Measurements from ENCODE around the gene CTSF.
A peak's percentile ranks its signal among the peaks of the same experiment; 100 is the strongest.
"Not testable (repeated sequence)": the region's sequence is repeated elsewhere in the genome, so short reads cannot be mapped to it uniquely, and the experiment has no call there.

Gene CTSF

GRCh38 chr11:66556086-66556485 lies 12.3 kb downstream of the CTSF start:
- no peak for DNase-seq

DNA sequence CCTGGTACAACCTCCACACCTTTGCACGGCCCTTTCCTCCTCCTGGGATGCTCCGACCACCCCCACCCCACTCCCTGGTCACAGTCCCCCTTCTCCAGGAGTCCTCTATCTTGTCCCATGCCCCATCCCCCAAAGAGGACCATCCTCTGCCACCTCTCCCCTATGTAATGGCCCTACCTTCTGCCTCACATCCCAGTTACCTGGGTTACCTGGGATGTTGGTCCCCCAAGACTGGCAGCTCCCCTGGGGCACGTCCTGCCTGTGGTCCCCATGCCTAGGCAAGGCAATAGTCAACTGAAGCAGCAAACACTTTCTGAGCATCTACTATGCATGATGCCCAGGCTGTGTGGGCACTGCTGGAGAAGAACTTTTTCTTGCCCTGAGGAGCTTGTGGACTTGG lies 13.0 kb downstream of the CTSF start:
- DNase-seq = no peak

GRCh38 chr11:66554602-66555001 lies 13.8 kb downstream of the CTSF start:
- DNase-seq = no peak

GRCh38 chr11:66550887-66551286 lies 17.5 kb downstream of the CTSF start:
- DNase-seq = no peak

- no peak for DNase-seq
These were observed 18.7 kb downstream of the CTSF start for GRCh38 chr11:66549696-66550095.

- no peak for DNase-seq
These were observed 19.4 kb downstream of the CTSF start for GRCh38 chr11:66548774-66549630.

- no peak for DNase-seq
These were observed 20.4 kb downstream of the CTSF start for GRCh38 chr11:66548041-66548440.

DNA sequence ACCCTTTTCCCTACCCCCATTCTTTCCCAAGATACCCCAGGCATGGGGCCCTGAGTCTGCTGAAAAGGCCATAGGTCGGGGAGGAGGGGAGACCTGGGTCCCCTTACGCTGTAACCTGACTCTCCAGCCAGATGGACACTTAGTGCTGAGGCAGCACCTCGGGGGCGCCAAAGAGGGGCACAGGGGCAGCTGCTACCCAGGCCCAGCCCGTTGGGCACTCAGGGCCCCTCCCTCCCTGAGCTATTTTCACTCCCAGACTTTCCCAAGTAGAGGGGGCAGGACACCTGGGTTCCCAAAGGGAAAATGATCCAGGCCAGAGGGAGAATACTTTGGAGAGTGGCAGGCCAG lies 20.8 kb downstream of the CTSF start:
- DNase-seq = no peak

DNA sequence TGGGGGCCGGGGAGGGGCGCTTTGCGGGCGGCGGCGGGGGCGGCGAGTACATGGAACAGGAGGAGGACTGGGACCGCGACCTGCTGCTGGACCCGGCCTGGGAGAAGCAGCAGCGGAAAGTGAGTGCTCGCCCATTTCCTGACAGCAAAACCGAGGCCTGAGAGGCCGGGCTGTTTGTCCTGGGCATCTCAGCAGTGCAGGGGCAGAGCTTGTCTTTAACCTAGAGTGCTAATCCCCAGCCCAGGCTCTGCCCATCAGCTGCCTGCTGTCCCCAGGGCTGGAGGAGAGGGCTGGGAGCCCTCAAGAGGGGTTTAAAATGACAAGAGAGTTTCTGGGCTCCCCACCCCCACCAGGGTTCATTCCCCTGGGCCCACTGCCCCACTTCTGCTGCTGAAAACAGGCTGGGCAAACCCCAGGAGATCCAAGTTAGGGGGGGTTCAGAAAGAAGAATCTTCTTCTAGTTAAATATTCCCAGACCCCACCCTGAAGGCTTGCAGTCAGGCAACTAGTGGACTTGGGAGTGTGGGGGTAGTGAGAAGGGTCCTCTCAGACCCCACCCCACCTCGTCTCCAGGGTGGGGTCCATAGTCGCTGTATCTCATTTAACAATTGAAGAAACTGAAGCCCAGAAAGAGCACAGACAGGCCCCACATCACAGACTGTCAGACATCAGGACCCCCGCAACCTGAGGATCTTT lies 21.3 kb downstream of the CTSF start:
- DNase-seq = no peak

GRCh38 chr11:66546368-66546965 lies 21.9 kb downstream of the CTSF start, which contains the start of gene ACTN3:
Gene ACTN3 (plus strand): TSS chr11:66546903. CDS start chr11:66546938, 35 bp downstream.
- DNase-seq = no peak

DNA sequence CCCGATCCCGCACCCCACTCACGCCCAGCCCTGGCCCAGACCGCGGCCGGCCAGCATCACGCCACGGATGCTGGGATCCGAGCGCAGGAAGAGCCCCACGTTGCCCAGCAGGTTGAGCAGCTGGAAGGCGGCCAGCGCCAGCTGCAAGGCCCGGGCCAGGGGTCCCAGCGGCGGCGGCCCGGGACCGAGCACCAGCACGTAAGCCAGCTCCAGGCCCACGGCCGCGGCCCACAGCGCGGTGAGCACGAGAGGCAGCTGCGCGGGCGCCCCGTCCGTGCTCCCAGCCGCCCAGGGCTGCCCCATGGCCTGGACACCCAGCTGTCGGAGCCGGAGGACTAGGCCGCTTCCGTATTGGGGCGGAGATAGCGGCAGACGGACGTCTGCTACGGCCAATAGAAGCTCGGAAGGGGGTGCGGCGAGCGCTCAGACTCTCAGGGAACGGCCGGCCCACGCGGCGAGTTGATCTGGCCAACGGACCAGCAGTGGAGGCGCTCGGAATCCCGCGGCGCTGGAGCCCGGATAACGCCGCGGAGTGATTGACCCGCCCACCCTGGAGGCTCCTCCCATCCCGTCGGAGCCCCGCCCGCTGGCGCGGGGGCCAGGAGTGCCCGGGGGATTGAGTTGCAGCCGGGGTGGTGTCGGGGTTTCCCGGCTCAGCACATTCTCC lies 22.6 kb downstream of the CTSF start, which contains the start of gene ZDHHC24:
Gene ZDHHC24, minus strand, starts transcription at position 348 of the 667 bp plus-strand sequence. Its CDS starts 45 bp downstream, at position 303.
- DNase-seq = peak; percentile 45

DNA sequence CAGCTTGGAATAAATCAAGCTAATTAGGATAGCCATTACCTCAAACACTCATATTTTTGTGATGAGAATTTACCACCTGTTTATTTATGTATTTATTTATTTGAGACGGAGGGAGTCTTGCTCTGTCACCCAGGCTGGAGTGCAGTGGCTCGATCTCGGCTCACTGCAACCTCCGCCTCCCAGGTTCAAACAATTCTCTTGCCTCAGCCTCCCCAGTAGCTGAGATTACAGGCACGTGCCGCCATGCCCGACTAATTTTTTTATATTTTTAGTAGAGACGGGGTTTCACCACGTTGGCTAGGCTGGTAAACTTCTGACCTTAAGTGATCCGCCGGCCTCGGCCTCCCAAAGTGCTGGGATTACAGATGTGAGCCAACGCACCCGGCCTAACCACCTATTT lies 23.5 kb downstream of the CTSF start:
- DNase-seq = not testable (repeated sequence)

DNA sequence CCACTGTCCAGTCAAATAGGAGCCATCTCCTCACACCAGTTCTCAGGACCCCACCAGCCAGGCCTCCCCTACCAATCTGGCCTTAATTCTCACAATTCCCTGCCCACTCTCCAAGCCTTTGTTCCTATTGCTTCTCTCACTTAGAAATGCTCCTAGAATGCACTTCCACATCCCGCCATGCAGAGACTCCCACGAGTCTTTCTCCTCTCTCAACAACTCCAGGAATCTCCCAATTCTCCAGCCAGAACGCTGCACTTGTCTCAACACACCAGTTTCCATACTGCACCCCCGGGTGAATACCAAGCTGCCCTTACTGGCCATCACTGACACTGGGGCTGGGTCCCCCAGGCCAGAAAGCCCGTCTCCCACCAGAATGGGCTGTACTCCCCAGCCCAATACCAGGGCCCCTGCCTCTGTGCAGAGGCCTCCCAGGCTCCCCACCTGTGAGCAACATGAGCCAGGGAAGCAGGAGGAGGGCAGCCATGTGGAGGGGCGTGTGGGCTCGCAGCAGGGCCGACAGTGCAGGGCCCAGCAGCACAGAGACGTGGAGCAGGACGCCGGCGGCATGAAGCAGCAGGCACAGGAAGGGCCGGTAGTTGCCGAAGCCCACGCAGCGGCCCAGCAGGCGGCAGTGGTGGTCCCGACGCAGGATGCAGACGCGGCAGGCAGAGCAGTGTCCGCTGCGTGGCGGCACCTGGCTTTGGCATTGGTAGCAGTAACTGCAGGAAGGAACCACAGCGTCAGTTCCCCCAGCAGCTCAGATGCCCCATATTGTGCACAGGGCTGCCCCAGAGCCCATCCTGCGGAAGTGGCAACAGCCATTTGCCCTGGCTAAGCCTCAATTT lies 24.9 kb downstream of the CTSF start:
- DNase-seq = no peak

DNA sequence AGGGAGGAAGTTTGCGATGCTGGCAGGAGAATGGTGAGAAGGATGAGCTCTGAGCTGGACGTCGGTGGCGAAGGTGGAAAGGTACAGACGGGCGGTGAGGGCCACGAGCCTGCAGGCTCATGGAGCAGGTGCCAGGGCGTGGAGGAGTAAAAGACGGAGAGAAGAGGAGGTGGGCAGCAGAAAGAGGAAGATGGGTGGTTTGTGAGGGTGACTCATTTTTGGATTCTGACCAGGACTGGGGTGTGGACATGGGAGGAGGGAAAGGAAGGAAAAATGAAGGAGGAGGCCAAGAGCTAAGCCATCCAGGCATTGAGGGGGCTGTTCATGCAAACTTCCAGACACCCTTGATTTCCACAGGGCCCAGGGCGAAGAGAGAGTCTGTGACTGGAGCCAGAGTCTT lies 26.0 kb downstream of the CTSF start:
- DNase-seq = no peak

GRCh38 chr11:66541892-66542291 lies 26.5 kb downstream of the CTSF start:
- no peak for DNase-seq

- DNase-seq = not testable (repeated sequence)
These were observed 27.8 kb downstream of the CTSF start for GRCh38 chr11:66540598-66540997.

- no peak for DNase-seq
These were observed 28.6 kb downstream of the CTSF start for GRCh38 chr11:66539870-66540213.

- DNase-seq = no peak
These were observed 29.1 kb downstream of the CTSF start for GRCh38 chr11:66539170-66539869.

DNA sequence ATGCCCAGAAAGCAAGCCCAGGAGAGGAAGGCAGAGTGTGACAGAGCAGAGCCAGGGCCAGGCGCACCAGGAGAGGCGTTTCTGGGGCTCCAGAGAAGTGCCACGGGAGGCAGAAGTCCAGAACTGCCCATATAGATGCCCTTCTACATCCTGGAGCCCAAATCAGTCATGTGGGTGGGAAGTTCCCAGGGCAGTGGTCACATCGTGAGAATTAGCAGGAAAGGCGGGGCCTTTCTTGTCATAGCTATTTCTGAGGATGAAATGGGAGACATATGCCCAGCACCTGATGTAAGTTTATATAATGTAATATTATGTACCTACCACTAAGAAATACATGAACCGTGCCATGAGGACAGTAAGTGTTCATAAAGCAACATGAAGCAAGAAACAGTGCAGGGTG lies 35.6 kb downstream of the CTSF start:
- DNase-seq = no peak

DNA sequence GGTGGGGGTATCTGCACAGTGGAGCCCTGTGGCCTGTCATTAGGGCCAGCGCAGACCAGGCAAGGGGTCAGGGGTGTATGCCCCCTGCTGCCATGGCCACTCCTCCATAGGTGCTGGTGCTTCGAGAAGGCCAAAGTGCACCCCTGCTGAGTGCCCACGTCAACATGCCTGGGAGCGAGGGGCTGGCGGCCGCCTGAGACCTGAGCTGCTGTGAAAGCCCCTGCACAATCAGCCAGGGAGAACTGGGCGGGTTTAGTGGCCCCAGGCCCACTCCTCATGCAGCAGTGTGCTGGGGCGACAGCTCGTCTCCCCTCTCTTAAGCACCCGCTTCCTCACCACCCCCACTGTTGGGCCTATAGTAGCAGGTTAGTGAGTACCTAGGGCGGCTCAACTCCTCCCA lies 36.6 kb downstream of the CTSF start:
- DNase-seq = no peak

- DNase-seq = no peak
These were observed 37.3 kb downstream of the CTSF start for GRCh38 chr11:66530927-66531709.
